ENCODE data around the gene GAB3. TPM values are rescaled to one million over a fixed set of nuclear protein-coding genes. Genes with fewer than 3 reads are reported as not detected.
A peak's percentile ranks its signal among the peaks of the same experiment; 100 is the strongest.

GAB3 gene
- total and polyA plus RNA-seq, 5 experiments from 2014 or later: 0.77 to 10.0 (median 5.2) TPM

- Mint-ChIP-seq H3K4me3 (no peak overlapping the region), H3K4me1 (peaks cover 4 to 15% (median 11%) of the 10 kb centered on the region in 4 donors), H3K36me3 (peaks cover 0 to 39% (median 6%) of the 10 kb centered on the region in 3 donors), H3K9me3 (peaks cover 0 to 3% (median 0%) of the 10 kb centered on the region in 9 donors), H3K27ac (peak overlapping the region in 2 of 10 donors; percentile 9 to 44), H3K27me3 (no peaks in the 10 kb centered on the region)
- DNase-seq (no peak), ATAC-seq (no peak)
- POLR2A ChIA-PET: no interaction called here
Measured at GRCh38 chrX:154779261-154779660, 28.4 kb upstream of the GAB3 start.

GRCh38 chrX:154776753-154777152 lies 25.9 kb upstream of the GAB3 start:
- POLR2A ChIA-PET: interaction anchor here (0.5 to 1.3 kb wide), 2 partner anchors 13 to 796 kb away, joined by 3 read pairs; no protein-coding TSS in a partner anchor
- H3K27ac Mint-ChIP-seq: peak overlapping the region in 3 of 10 donors; percentile 32 to 48 (median 43)
- H3K36me3 Mint-ChIP-seq: peaks cover 0 to 57% (median 6%) of the 10 kb centered on the region in 3 donors
- peaks cover 0 to 6% (median 2%) of the 10 kb centered on the region in 4 donors for H3K4me1 Mint-ChIP-seq
- no peak overlapping the region for H3K4me3 Mint-ChIP-seq
- H3K27me3 Mint-ChIP-seq: no peaks in the 10 kb centered on the region
- ATAC-seq (no peak), DNase-seq (no peak)
- peaks cover 0 to 3% (median 0%) of the 10 kb centered on the region in 9 donors for H3K9me3 Mint-ChIP-seq

GRCh38 chrX:154775419-154776349 lies 24.8 kb upstream of the GAB3 start:
- H3K27me3 Mint-ChIP-seq: no peaks in the 10 kb centered on the region
- no peak for ATAC-seq

GRCh38 chrX:154774622-154775021 lies 23.7 kb upstream of the GAB3 start:
- peaks cover 0 to 3% (median 0%) of the 10 kb centered on the region in 9 donors for H3K9me3 Mint-ChIP-seq
- ATAC-seq (no peak), DNase-seq (no peak)
- H3K36me3 Mint-ChIP-seq: peaks cover 0 to 76% (median 6%) of the 10 kb centered on the region in 3 donors
- peaks cover 0 to 8% (median 3%) of the 10 kb centered on the region in 4 donors for H3K4me1 Mint-ChIP-seq
- peak overlapping the region in 1 of 10 donors; percentile 71 for H3K27ac Mint-ChIP-seq
- POLR2A ChIA-PET: no interaction called here
- no peaks in the 10 kb centered on the region for H3K27me3 Mint-ChIP-seq
- H3K4me3 Mint-ChIP-seq: no peak overlapping the region

More at GRCh38 chrX:154775419-154776349, 24.8 kb upstream of the GAB3 start:
- H3K4me3 Mint-ChIP-seq: no peak overlapping the region
- DNase-seq: no peak
- H3K9me3 Mint-ChIP-seq: peaks cover 0 to 3% (median 0%) of the 10 kb centered on the region in 9 donors
- H3K4me1 Mint-ChIP-seq: peaks cover 0 to 8% (median 3%) of the 10 kb centered on the region in 4 donors
- POLR2A ChIA-PET: interaction anchor here (1.3 kb wide), 1 partner anchor 12 kb away, joined by 3 read pairs; no protein-coding TSS in a partner anchor
- peaks cover 0 to 67% (median 6%) of the 10 kb centered on the region in 3 donors for H3K36me3 Mint-ChIP-seq
- peak overlapping the region in 3 of 10 donors; percentile 11 to 48 (median 21) for H3K27ac Mint-ChIP-seq

- H3K9me3 Mint-ChIP-seq: no peaks in the 10 kb centered on the region
- ATAC-seq (peak; percentile 85 to 87), DNase-seq (peak; percentile 82 to 96 (median 92))
- peaks cover 0 to 30% (median 7%) of the 10 kb centered on the region in 3 donors for H3K36me3 Mint-ChIP-seq
- no peaks in the 10 kb centered on the region for H3K27me3 Mint-ChIP-seq
- peak within 1 kb of the TSS; percentile 84 to 92 (median 89) for H3K4me3 Mint-ChIP-seq
- H3K27ac Mint-ChIP-seq: peak within 1 kb of the TSS; percentile 87 to 97 (median 92)
- H3K4me1 Mint-ChIP-seq: peaks cover 2 to 24% (median 17%) of the 10 kb centered on the region in 4 donors
- POLR2A ChIA-PET: interaction anchor here (0.6 to 3.3 kb wide), 14 partner anchors 12 to 836 kb away, joined by 3 to 43 read pairs (median 4); partner anchors contain the start of genes G6PD, GAB3, HCFC1 and MPP1
Measured at GRCh38 chrX:154762537-154763296, 11.8 kb upstream of the GAB3 start, which contains the start of gene DKC1. DKC1 (plus strand) TSS chrX:154762864; CDS start chrX:154762966, 102 bp downstream.

- H3K4me3 Mint-ChIP-seq: peak overlapping the region; percentile 84 to 92 (median 89)
- H3K4me1 Mint-ChIP-seq: peaks cover 2 to 24% (median 17%) of the 10 kb centered on the region in 4 donors
- POLR2A ChIA-PET: interaction anchor here (0.6 to 3.3 kb wide), 9 partner anchors 11 to 835 kb away, joined by 3 to 43 read pairs (median 4); partner anchors contain the start of genes G6PD, GAB3 and MPP1
- H3K36me3 Mint-ChIP-seq: peaks cover 0 to 23% (median 5%) of the 10 kb centered on the region in 3 donors
- DNase-seq: peak in 6 of 10 donors; percentile 5 to 54 (median 30)
- peak overlapping the region; percentile 87 to 97 (median 92) for H3K27ac Mint-ChIP-seq
- no peaks in the 10 kb centered on the region for H3K9me3 Mint-ChIP-seq
- ATAC-seq: peak; percentile 10 to 26
- H3K27me3 Mint-ChIP-seq: no peaks in the 10 kb centered on the region
Measured at GRCh38 chrX:154761977-154762536, 11.2 kb upstream of the GAB3 start.

- ATAC-seq (no peak), DNase-seq (no peak)
- no peak overlapping the region for H3K4me3 Mint-ChIP-seq
- no peak overlapping the region for H3K27ac Mint-ChIP-seq
- no peaks in the 10 kb centered on the region for H3K9me3 Mint-ChIP-seq
- H3K36me3 Mint-ChIP-seq: no peaks in the 10 kb centered on the region
- no peaks in the 10 kb centered on the region for H3K27me3 Mint-ChIP-seq
- POLR2A ChIA-PET: no interaction called here
- peaks cover 0 to 16% (median 10%) of the 10 kb centered on the region in 4 donors for H3K4me1 Mint-ChIP-seq
Measured at GRCh38 chrX:154758696-154759095, 7.8 kb upstream of the GAB3 start.

- ATAC-seq: no peak
- Mint-ChIP-seq H3K4me3 (peak overlapping the region; percentile 58 to 86 (median 77)), H3K9me3 (no peaks in the 10 kb centered on the region), H3K27ac (peak overlapping the region in 9 of 10 donors; percentile 52 to 92 (median 67)), H3K27me3 (no peaks in the 10 kb centered on the region), H3K36me3 (no peaks in the 10 kb centered on the region), H3K4me1 (peaks cover 0 to 30% (median 12%) of the 10 kb centered on the region in 4 donors)
- no peak for DNase-seq
- POLR2A ChIA-PET: interaction anchor here (0.7 to 3.1 kb wide), 5 partner anchors 10 to 261 kb away, joined by 3 to 43 read pairs (median 9); partner anchors contain the start of genes DKC1 and SLC10A3
Measured at GRCh38 chrX:154751669-154752271, 893 bp upstream of the GAB3 start.

- DNase-seq (peak in 2 of 10 donors; percentile 20 to 42), ATAC-seq (peak in 1 of 2 donors; percentile 44)
- Mint-ChIP-seq H3K27ac (peak overlapping the region in 9 of 10 donors; percentile 52 to 92 (median 67)), H3K36me3 (peaks cover 0 to under 1% (median 0%) of the 10 kb centered on the region in 3 donors), H3K9me3 (no peaks in the 10 kb centered on the region), H3K4me3 (peak overlapping the region; percentile 58 to 86 (median 77)), H3K4me1 (peaks cover 0 to 36% (median 13%) of the 10 kb centered on the region in 4 donors), H3K27me3 (no peaks in the 10 kb centered on the region)
- POLR2A ChIA-PET: interaction anchor here (0.7 to 3.1 kb wide), 6 partner anchors 11 to 261 kb away, joined by 3 to 43 read pairs (median 7); partner anchors contain the start of genes DKC1 and SLC10A3
Measured at GRCh38 chrX:154751203-154751668, 359 bp upstream of the GAB3 start.

- Mint-ChIP-seq H3K27ac (peak overlapping the region in 7 of 10 donors; percentile 23 to 86 (median 63)), H3K9me3 (peaks cover 0 to 5% (median 0%) of the 10 kb centered on the region in 9 donors), H3K4me3 (peak overlapping the region; percentile 72 to 87 (median 79)), H3K36me3 (peaks cover 0 to 6% (median 0%) of the 10 kb centered on the region in 3 donors), H3K27me3 (no peaks in the 10 kb centered on the region), H3K4me1 (peaks cover 0 to 38% (median 14%) of the 10 kb centered on the region in 4 donors)
- DNase-seq: no peak
- ATAC-seq: no peak
- POLR2A ChIA-PET: interaction anchor here (0.9 to 3.1 kb wide), 4 partner anchors 10 to 30 kb away, joined by 3 to 43 read pairs (median 8); partner anchors contain the start of gene DKC1
Measured at GRCh38 chrX:154749856-154750255, 1.0 kb downstream of the GAB3 start.

All from naive thymus-derived CD8-positive, alpha-beta T cell (primary cell).